OCI-M2 (cell line): ENCODE results near the gene PHF21A.

Source experiments
- DNase-seq: peaks from one replicate; lab custom pipeline; 2025; ENCODE audit not compliant: unreplicated experiment; lab: John Stamatoyannopoulos, UW

The PHF21A gene

DNA sequence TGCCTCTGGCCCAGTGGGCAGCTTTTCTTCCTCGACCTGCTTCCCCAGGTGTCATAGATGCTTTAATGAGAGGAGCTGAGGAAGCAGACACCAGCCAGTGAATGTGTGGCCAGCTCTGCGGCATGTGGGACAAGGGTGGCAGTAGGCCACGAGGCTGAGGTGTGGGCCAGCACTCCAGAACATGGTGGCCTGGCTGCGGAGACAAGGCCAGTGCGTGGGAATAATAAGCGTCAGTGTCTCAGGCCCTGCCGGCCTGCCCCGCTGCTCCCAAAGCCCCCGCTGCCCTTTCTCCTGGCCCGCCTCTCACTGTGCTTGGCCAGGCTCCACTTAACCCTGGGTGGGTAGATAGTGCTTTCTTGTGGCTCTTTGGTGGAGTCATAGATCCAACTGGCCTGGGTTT lies 233.7 kb downstream of the PHF21A start:
- no peak for DNase-seq

DNA sequence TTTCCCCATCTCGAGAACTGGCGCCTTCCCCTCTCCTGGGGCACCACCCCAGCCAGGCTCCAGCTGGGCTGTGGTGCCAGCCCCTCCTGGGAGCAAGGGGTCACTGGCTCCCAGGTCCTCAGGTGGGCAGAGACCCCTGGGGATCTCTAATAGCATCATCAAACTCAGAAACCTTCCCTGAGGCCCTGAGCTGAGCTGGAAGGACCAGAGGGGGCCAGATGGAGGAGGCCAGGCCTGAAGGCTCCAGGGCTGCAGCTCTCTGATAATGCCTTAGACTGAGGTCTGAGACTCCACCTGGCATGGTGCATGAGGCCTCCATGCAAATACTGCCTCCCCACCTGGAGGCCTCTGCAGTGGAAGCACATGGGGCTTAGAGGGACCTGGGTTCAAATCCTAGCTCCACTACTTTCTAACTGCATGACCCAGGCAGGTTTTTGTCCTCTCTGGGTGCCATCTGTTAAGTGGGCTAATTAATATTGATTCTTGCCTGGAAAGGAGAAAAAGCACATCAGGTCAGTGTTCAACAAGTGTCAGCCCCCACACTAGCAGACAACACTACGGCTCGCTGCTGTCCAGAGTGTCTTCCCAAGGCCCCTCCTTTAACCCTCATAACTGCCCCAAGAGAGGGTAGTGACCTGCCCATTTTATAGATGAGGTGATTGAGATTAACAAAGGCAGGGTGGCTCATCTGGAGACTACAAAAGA lies 234.3 kb downstream of the PHF21A start:
- DNase-seq = no peak

DNA sequence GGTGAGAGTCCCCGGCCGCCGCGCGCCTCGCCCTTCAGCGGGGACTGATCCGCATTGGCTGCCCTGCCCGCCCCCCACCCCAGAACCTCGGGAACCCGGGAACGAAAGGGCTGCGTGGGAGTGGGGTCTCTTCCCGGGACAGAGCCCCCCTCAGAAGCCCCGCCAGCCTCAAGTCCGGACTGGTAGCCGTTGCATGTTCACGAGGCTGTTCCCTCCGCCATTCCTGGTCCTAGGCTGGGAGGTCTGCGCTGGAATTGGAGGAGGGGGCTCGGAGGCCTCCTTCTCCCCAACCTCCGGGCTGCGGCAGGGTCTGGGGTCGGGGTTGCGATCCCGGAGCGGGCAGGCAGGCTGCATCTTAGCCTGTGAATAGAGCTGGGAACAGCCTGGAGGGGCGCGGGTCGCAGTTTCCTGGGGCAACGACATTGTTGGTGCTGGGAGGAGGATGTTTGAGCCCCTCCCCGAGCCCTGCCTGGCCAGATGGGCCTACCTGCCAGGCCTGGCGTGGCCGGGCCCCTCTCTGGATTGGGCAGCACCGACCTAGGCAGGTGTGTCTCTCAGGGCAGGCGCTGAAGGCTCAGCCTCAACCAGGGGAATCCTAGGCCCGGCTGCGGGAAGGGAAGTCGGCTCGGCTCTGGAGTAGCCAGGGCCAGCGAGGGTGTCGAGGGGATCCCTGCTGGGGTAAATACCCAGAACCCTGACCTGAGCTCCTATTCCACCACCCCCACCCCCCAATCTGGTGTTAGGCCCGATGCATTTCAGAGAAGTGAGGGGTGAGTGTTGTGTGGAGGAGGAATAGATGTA lies 235.1 kb downstream of the PHF21A start:
- DNase-seq = no peak

DNA sequence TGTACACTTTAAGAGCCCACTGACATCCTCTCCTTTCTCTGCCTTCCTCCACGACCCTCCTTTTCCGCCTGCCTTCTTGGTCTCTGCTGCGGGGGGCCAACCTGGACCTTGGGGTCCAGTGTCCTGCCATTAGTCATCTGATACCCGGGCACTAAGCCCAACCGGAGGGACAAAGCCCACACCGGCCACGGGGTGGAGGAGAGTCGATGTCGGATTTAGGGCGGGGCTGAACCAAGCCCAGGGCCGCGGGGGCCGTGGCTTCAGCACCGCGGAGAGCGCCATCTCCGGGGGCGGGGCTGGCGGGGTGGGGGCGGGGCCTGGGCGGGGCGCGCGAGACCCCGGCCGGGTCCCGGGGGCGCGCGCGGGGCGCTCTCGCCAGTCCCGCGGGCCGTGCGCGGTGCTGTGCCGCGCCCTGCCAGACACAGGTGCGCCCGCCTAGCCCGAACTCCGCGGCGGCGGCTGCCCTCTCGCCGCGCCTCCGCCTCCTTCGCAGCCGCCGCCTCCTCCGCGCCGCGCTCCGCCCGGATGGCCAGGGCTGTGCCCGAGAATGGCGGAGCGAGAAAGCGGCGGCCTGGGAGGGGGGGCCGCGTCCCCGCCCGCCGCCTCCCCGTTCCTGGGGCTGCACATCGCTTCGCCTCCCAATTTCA lies 235.9 kb downstream of the PHF21A start, which contains the start of gene MAPK8IP1:
MAPK8IP1 (plus strand) TSS at position 378 of the 647 bp plus-strand sequence; CDS start at position 548, 170 bp downstream.
- no peak for DNase-seq

DNA sequence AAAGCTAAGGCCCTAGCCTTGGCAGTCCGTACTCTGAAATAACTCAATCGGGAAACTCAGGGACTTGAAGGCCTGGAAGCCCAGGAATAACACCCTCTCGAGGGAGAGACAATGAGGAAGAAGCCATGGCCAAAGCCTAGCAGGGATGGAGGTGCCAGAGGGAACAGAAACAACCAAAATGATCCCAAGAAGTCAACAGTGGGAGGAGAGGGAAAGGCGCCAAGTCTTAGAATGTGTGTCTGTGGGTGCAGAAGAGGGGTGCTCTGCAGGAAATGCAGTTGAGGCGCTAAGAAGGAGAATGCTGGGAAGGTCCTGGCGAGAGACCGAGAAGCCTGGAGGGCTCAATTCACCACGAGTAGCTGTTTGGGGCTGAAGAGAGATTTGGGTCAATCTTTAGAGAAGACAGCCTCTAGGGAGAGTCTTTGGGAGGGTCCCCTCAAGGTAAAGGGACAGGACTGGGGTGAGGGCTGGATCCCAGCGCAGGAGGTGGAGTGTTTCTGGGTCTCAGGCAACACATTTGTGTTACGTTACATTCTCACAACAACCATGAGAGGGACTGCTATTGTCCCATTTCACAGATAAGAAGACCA lies 236.6 kb downstream of the PHF21A start:
- DNase-seq = no peak
